Uterus (tissue), 2 donors: ENCODE data around the gene CD2AP.

Experiments used
- CTCF ChIP-seq, 4 experiments: fragments of 200-600 bp in 2 of 4; fragments of 450-650 bp in 2 of 4; sonication (generic) in 2 of 4; IDR thresholded peaks; one replicate each; pipeline ENCODE4 v1.5.1; 2016 to 2019; ENCODE audit warnings: antibody characterized with exemption in 4 of 4, mild to moderate bottlenecking in 2 of 4, moderate library complexity in 1 of 4
- POLR2A ChIP-seq, 2 donors: fragments of 450-650 bp; IDR thresholded peaks; one replicate each; pipeline ENCODE4 v1.6.1; 2016; ENCODE audit warnings: antibody characterized with exemption in 2 of 2, mild to moderate bottlenecking in 1 of 2, moderate library complexity in 1 of 2

DNA sequence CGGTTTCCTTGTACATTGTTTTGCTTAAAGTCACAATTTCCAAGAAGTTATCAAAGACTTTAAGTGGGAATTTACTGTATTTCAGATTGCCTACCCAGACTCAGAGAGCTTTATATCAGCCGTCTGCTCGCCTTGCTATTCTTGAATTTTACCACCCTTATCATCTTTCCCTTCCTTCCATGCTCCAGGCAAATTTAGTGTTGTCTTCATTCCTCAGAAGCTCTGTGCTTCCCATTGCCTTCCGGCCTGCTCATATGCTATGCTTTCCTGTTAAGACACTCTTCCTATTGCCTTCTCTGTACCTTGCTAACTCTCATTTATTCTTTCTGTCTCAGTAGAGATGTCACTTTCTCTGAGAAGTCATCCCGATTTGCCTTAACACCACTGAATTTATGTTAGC is 52.1 kb downstream of the CD2AP start:
- TF ChIP-seq POLR2A (IDR thresholded peaks at IDR 0.05) (no peak), CTCF (IDR thresholded peaks at IDR 0.05) (no peak)
